Esophagus muscularis mucosa (tissue), 3 donors: ENCODE results near the gene NOL3.

ENCODE experiments used
- POLR2A ChIP-seq: fragments of 450-650 bp; IDR thresholded peaks from one replicate; pipeline ENCODE4 v1.6.1; 2017; ENCODE audit warnings: antibody characterized with exemption, moderate library complexity, mild to moderate bottlenecking, low read depth
- POLR2AphosphoS5 ChIP-seq, 2 donors: sonication (generic); formaldehyde crosslinking; IDR thresholded peaks; one replicate each; pipeline ENCODE4 v1.6.1; 2017; ENCODE audit warnings: antibody characterized with exemption in 2 of 2
- TF ChIP-seq, protein P1 (sequence below), 3 experiments: fragments of 200-600 bp in 2 of 3; fragments of 450-650 bp in 1 of 3; sonication (generic) in 2 of 3; IDR thresholded peaks; one replicate each; pipeline ENCODE4 v1.5.1; 2017 to 2019; ENCODE audit warnings: antibody characterized with exemption in 3 of 3, mild to moderate bottlenecking in 2 of 3, moderate library complexity in 1 of 3

GRCh38 chr16:67157892-67158635, 12.3 kb upstream of the NOL3 start:
- TF ChIP-seq, protein P1, sequence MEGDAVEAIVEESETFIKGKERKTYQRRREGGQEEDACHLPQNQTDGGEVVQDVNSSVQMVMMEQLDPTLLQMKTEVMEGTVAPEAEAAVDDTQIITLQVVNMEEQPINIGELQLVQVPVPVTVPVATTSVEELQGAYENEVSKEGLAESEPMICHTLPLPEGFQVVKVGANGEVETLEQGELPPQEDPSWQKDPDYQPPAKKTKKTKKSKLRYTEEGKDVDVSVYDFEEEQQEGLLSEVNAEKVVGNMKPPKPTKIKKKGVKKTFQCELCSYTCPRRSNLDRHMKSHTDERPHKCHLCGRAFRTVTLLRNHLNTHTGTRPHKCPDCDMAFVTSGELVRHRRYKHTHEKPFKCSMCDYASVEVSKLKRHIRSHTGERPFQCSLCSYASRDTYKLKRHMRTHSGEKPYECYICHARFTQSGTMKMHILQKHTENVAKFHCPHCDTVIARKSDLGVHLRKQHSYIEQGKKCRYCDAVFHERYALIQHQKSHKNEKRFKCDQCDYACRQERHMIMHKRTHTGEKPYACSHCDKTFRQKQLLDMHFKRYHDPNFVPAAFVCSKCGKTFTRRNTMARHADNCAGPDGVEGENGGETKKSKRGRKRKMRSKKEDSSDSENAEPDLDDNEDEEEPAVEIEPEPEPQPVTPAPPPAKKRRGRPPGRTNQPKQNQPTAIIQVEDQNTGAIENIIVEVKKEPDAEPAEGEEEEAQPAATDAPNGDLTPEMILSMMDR (IDR thresholded peaks at IDR 0.05), result no peak
- TF ChIP-seq POLR2AphosphoS5 (IDR thresholded peaks at IDR 0.05) (no peak), POLR2A (no peak)
